Heart right ventricle (tissue), 16 donors: ENCODE results near the gene QPCTL. TPM values are rescaled to one million over a fixed set of nuclear protein-coding genes. Genes with fewer than 3 reads are reported as not detected.
A peak's percentile ranks its signal among the peaks of the same experiment; 100 is the strongest.

ENCODE experiments used
- ATAC-seq, 8 donors: fragments of 200-7000 bp; cut with Tn5 transposase; one replicate each; pipeline ENCODE4 v1.9.1; 2020; ENCODE audit warnings: mild to moderate bottlenecking in 8 of 8, moderate library complexity in 8 of 8, moderate number of reproducible peaks in 1 of 8
- DNase-seq, 2 donors: peaks; one replicate each; pipeline ENCODE4 v3.0.0-alpha.2; 2020
- H3K27ac ChIP-seq, 10 donors: fragments of 200-600 bp; sonication (generic) in 2 of 10; one replicate each; pipeline versions ENCODE4 v1.5.0 to v1.8.0; 2020 to 2022; ENCODE audit warnings: mild to moderate bottlenecking in 3 of 10
- H3K27me3 ChIP-seq, 7 donors: fragments of 200-600 bp; one replicate each; pipeline ENCODE4 v1.8.0; 2021 to 2022; ENCODE audit warnings: mild to moderate bottlenecking in 2 of 7
- H3K36me3 ChIP-seq, 9 donors: fragments of 200-600 bp; sonication (generic) in 1 of 9; one replicate each; pipeline versions ENCODE4 v1.5.0 to v1.8.0; 2020 to 2022; ENCODE audit warnings: mild to moderate bottlenecking in 2 of 9
- H3K4me1 ChIP-seq, 9 donors: fragments of 200-600 bp; sonication (generic) in 1 of 9; one replicate each; pipeline versions ENCODE4 v1.5.0 to v1.8.0; 2020 to 2022; ENCODE audit warnings: mild to moderate bottlenecking in 4 of 9
- H3K4me3 ChIP-seq, 10 donors: fragments of 200-600 bp; sonication (generic) in 2 of 10; one replicate each; pipeline versions ENCODE4 v1.5.0 to v1.8.0; 2020 to 2022; ENCODE audit warnings: mild to moderate bottlenecking in 7 of 10, moderate library complexity in 2 of 10
- H3K9me3 ChIP-seq, 11 donors: fragments of 200-600 bp in 10 of 11; sonication (generic) in 2 of 11; one replicate each; pipeline versions ENCODE4 v1.5.0 to v1.8.0; 2013 to 2022; ENCODE audit warnings: mild to moderate bottlenecking in 2 of 11, control low read depth in 1 of 11, moderate library complexity in 1 of 11
- WGBS, 2 donors: extraction: QIAGEN DNeasy Blood & Tissue Kit; methylation state at CpG; one replicate each; pipeline ENCODE4 v1.1.7; 2013; ENCODE audit warnings: inconsistent platforms in 1 of 2; 5-methylcytosine and 5-hydroxymethylcytosine counted together
- intact Hi-C, 10 donors: fragments of 100-400 bp; cut with DNase I; formaldehyde crosslinking; loops; one replicate each; pipeline versions ENCODE4 v1.11.1 to v1.14.2; 2022
- polyA plus RNA-seq, 2 donors: library from polyadenylated mRNA; stranded (reverse); fragments of 200-250 nt; gene quantifications; one replicate each; pipeline ENCODE4 v1.2.3, GENCODE V29; 2013
- total RNA-seq, 10 donors: library from RNA; stranded (reverse); fragmentation: NEBNext Ultra II Directional in 3 of 10; extraction: Animal tissue kit (Norgen Biotek cat#: 25700) in 3 of 10; gene quantifications; one replicate each; pipeline versions ENCODE4 v1.2.1 to v1.2.4, GENCODE V29; 2021 to 2023
- TF ChIP-seq, protein P1 (sequence below), 9 donors: fragments of 200-600 bp; sonication (generic) in 2 of 9; IDR thresholded peaks; one replicate each; pipeline versions ENCODE4 v1.5.0 to v1.8.0; 2021 to 2022; ENCODE audit warnings: antibody characterized with exemption in 9 of 9, mild to moderate bottlenecking in 5 of 9, moderate library complexity in 1 of 9
- donor health status: Arrhythmogenic right ventricular cardiomyopathy.
- donor health status: ischemic (EF 13 %, LVEDD 7.1; RV severe dilation, severe dysfunction).
- donor health status: healthy with polysubstance abuse.
- donor health status: DM: no; HTN: yes; CAD: no.
- donor health status: DM: no; HTN: no; CAD: no.
- donor health status: ischemic (EF 25% LVEDD 6.9; RV normal size, moderate dysfunction).
- donor health status: ischemic (EF 25% LVEDD 5.7; RV mildly dilated, moderate dysfunction).
- donor health status: healthy.
- donor health status: DM: yes; HTN: yes; CAD: no.
- donor health status: Ischemic cardiomyopathy.
- donor health status: ischemic (EF 35%, LVEDD 5.7; RV mildly dilated, moderate dysfunction).
- donor health status: nonischemic (EF 11% LVEDD 7.7; RV severe dilation, severe dysfunction).
- donor health status: DM: yes; HTN: yes; CAD: no.
- donor health status: PGD.
- donor health status: ischemic (EF 29% LVEDD 5.4; RV normal size, mild dysfunction).
- donor health status: nonischemic (EF 23%, LVEDD 6.1; RV moderate dilation, normal function).

The QPCTL gene
- total and polyA plus RNA-seq, 12 donors, result 1.8 to 4.5 (median 2.6) TPM

DNA sequence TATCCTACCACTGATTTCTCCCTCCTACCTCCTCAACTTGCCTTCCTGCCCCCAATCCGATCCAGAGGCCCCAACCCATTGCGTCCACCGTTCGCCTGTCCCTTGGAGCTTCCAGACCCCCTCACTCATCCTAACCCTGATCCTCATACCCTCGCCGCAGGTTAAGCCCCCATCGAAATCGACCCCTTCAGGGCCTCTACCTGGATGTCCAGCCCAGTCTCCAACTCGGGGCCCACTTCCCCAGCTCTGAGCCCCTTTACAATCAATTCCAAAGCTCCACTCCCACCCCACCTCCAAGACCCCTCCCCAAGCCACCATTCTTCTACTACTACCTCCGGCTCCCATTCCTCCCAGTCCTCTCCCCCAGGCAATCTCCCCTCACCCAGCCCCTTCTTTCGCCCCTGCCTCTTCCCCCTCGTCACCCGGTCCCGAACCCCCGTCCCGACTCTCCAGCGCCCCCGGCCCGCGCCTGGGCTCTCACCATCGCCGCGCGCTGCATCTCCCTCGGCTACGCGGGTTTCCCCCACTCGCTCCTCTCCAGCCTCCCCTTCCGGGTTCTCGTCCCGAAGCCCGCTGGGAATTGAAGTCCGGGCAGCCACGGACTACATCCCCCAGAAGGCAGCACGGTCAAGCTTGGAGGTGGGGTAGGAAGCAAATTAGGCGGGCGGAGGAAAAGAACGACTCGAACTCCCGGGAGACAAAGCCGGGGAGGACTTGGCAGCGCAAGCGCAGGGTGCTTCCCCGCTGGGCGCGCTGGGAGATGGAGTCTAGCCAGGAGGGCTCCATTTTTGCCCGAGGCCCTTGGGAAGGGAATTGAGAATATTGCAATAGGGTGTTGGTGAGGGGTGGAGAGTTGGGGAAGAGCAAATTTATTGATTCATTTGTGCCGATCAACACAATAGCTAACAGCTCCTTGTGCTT, 38.2 kb downstream of the QPCTL start, which contains the start of gene FBXO46:
TSS of gene FBXO46 (minus strand) at position 529 of the 921 bp plus-strand sequence. CDS start 17,401 bp downstream, outside the sequence.
- intact Hi-C loops, result loop anchor here in 2 of 10 donors (1.0 to 2.0 kb wide), 3 partner anchors 38 to 40 kb away; partner anchors contain the start of genes QPCTL (in 1 of the 2) and SIX5 (in 1 of the 2)

DNA sequence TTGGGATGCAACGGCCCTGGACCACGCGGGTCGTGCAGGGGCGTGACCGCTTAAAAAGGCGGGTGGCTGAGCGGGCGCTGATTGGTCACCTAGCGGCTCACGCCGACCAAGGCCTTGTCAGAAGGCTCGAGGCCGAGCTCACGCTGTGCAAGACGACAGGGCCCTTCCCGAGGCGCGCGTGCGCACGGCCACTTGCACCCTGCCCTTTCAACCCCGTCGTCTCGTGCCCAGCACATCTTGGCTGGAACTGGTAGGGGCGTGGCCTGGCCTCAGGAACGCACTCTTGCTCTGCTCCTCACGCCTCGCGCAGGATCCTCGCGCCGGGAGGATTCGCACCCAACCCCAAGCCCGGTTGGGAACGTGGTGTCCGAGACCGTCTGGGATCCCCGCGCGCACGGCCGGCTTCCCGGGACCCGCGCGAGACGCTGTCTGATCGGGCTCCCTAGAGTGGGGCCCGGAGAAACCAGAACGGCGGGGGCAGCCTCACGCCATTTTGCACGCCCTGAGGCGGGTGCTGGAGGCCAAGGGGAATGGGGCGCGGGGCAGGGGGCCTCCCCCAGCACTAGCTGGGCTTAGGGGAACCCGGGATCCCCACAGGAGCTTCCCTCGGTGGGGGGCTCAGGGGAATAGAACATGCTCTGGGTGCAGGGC, 40.8 kb downstream of the QPCTL start, which contains the start of gene MEIOSIN:
TSS of gene MEIOSIN (plus strand) at position 280 of the 651 bp plus-strand sequence. CDS start 1,938 bp downstream, outside the sequence.
- Histone ChIP-seq H3K4me1 (peaks cover 2 to 22% (median 15%) of the 10 kb centered on the region in 9 donors), H3K4me3 (no peak within 1 kb of the TSS), H3K36me3 (no peaks in the 10 kb centered on the region), H3K27me3 (no peaks in the 10 kb centered on the region), H3K9me3 (no peaks in the 10 kb centered on the region), H3K27ac (no peak within 1 kb of the TSS)
- intact Hi-C loops, result no loop called here
- TF ChIP-seq, protein P1, sequence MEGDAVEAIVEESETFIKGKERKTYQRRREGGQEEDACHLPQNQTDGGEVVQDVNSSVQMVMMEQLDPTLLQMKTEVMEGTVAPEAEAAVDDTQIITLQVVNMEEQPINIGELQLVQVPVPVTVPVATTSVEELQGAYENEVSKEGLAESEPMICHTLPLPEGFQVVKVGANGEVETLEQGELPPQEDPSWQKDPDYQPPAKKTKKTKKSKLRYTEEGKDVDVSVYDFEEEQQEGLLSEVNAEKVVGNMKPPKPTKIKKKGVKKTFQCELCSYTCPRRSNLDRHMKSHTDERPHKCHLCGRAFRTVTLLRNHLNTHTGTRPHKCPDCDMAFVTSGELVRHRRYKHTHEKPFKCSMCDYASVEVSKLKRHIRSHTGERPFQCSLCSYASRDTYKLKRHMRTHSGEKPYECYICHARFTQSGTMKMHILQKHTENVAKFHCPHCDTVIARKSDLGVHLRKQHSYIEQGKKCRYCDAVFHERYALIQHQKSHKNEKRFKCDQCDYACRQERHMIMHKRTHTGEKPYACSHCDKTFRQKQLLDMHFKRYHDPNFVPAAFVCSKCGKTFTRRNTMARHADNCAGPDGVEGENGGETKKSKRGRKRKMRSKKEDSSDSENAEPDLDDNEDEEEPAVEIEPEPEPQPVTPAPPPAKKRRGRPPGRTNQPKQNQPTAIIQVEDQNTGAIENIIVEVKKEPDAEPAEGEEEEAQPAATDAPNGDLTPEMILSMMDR (IDR thresholded peaks at IDR 0.05), result no peak
- 90 to 91% methylated on average over 59 of the region's 59 CpGs for WGBS, 2 donors
- no peak for ATAC-seq
- no peak for DNase-seq

More for the DNA sequence above, 38.2 kb downstream of the QPCTL start, which contains the start of gene FBXO46:
- 1 to 2% methylated on average over 48 of the region's 48 CpGs for WGBS, 2 donors
- TF ChIP-seq, protein P1 (IDR thresholded peaks at IDR 0.05), result peak in 2 of 9 donors; percentile 10 to 14
- H3K27ac ChIP-seq, result peak within 1 kb of the TSS in 8 of 10 donors; percentile 41 to 85 (median 73)
- H3K4me1 ChIP-seq, result peaks cover 2 to 28% (median 16%) of the 10 kb centered on the region in 9 donors
- H3K9me3 ChIP-seq, result no peaks in the 10 kb centered on the region
- ATAC-seq (peak; percentile 97 to 99 (median 99)), DNase-seq (peak; percentile 95 to 99)
- H3K4me3 ChIP-seq, result peak within 1 kb of the TSS; percentile 43 to 84 (median 78)
- peaks cover 0 to 9% (median 0%) of the 10 kb centered on the region in 9 donors for H3K36me3 ChIP-seq
- H3K27me3 ChIP-seq, result no peaks in the 10 kb centered on the region

DNA sequence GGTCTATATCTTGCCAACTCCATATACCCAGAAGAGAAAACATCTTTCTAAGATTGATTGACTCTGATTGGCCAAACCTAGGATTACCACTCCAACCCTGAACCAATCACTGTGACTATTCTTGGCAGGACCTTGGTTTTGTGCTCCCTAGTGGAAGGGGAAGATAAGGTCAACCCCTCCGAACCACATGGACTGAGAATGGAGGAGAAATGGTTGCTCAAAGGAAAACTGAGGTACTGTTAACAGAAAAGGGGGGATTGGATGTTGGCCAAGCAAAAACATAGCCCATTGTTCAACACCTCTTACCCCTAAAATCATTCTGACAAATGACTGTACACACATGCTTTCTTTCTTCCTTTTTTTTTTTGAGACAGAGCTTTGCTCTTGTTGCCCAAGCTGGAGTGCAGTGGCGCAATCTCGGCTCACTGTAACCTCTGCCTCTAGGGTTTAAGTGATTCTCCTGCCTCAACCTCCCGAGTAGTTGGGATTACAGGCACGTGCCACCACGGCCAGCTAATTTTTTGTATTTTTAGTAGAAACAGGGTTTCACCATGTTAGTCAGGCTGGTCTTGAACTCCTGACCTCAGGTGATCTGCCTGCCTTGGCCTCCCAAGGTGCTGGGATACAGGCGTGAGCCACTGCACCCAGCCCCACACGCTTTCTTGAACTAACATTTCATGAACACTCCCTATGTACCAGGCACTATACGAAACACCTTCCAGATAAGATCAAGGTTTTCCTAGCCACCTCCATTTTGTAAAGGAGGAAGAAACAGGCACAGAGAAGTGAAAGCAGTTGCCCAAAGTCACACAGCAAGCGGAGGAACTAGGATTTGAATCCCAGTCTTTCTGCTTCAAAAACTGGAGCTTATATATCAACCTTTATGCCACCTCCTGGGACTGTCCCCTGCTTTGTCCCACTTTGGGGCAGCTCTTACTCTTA, 47.3 kb downstream of the QPCTL start:
- H3K27ac ChIP-seq, result no peak overlapping the region
- no peak overlapping the region for H3K4me3 ChIP-seq
- intact Hi-C loops, result no loop called here
- no peaks in the 10 kb centered on the region for H3K36me3 ChIP-seq
- no peaks in the 10 kb centered on the region for H3K4me1 ChIP-seq
- DNase-seq, result no peak
- H3K27me3 ChIP-seq, result peaks cover 0 to 14% (median 0%) of the 10 kb centered on the region in 7 donors
- peak in 1 of 8 donors; percentile 13 for ATAC-seq
- TF ChIP-seq, protein P1 (IDR thresholded peaks at IDR 0.05), result no peak
- no peaks in the 10 kb centered on the region for H3K9me3 ChIP-seq
- WGBS, 2 donors, result 85 to 91% methylated on average over 10 of the region's 10 CpGs
